ENCODE data around the gene SLC8A1. TPM values are rescaled to one million over a fixed set of nuclear protein-coding genes. Genes with fewer than 3 reads are reported as not detected.
A peak's percentile ranks its signal among the peaks of the same experiment; 100 is the strongest.

SLC8A1 gene
- total RNA-seq, 2 donors from 2014 or later: 0.66 to 7.8 TPM

GRCh38 chr2:40372283-40372985 is 79.5 kb downstream of the SLC8A1 start:
- WGBS, 2 donors: 60 to 71% methylated on average over 5 of the region's 5 CpGs
- Histone ChIP-seq H3K36me3 (replicated peaks in 1 of 2; ENCODE audit: insufficient read depth in 1 of 2, low read depth in 2 of 2) (no peaks in the 10 kb centered on the region), H3K9me3 (no peaks in the 10 kb centered on the region), H3K27me3 (no peaks in the 10 kb centered on the region), H3K4me1 (no peaks in the 10 kb centered on the region), H3K27ac (no peak overlapping the region), H3K4me3 (no peak overlapping the region)
- no peak for DNase-seq
- no peak for ATAC-seq
- TF ChIP-seq, protein P1, sequence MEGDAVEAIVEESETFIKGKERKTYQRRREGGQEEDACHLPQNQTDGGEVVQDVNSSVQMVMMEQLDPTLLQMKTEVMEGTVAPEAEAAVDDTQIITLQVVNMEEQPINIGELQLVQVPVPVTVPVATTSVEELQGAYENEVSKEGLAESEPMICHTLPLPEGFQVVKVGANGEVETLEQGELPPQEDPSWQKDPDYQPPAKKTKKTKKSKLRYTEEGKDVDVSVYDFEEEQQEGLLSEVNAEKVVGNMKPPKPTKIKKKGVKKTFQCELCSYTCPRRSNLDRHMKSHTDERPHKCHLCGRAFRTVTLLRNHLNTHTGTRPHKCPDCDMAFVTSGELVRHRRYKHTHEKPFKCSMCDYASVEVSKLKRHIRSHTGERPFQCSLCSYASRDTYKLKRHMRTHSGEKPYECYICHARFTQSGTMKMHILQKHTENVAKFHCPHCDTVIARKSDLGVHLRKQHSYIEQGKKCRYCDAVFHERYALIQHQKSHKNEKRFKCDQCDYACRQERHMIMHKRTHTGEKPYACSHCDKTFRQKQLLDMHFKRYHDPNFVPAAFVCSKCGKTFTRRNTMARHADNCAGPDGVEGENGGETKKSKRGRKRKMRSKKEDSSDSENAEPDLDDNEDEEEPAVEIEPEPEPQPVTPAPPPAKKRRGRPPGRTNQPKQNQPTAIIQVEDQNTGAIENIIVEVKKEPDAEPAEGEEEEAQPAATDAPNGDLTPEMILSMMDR (IDR thresholded peaks at IDR 0.05): no peak
- no peak for TF ChIP-seq POLR2A (IDR thresholded peaks at IDR 0.05)
- intact Hi-C loops (cut with DNase I): no loop called here

DNA sequence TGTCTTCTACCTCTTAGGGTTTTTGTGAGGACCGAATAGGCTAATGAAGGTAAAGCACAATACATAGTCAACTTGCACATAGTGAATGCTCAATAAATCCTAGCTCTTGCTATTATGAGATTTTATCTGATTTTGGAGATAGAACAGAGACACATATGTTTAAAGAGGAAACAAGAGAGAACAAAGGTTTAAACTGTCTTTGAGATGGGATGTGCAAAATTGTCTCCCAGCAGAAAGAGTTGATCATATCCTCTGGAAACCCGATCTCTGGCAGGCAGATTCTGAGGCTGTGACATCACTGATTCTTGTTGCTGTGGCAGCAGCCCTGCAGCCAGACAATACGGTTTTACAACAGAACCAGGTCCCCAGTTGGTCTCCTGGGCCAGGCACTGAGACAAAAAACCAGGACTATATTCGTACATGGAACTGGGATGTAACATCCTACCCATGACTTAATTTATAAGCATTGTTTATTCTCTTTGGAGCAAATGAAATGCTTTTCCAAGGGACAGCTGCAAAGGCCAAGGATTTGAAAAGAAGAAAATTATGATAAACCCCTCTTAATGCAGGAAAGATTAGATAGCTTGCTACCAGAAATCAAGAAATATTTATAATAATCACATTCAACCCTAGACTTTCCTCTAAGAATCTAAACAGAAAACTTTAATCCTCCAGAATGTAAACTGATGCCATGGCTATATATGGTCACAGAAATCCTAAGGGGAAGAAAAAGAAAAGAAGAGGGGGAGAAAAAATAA is 80.2 kb downstream of the SLC8A1 start:
- Histone ChIP-seq H3K27me3 (no peaks in the 10 kb centered on the region), H3K4me3 (no peak overlapping the region), H3K9me3 (no peaks in the 10 kb centered on the region), H3K27ac (no peak overlapping the region), H3K4me1 (no peaks in the 10 kb centered on the region), H3K36me3 (replicated peaks in 1 of 2; ENCODE audit: insufficient read depth in 1 of 2, low read depth in 2 of 2) (no peaks in the 10 kb centered on the region)
- 37 to 38% methylated on average over 4 of the region's 4 CpGs for WGBS, 2 donors
- TF ChIP-seq, protein P1 (IDR thresholded peaks at IDR 0.05): no peak
- peak in 1 of 4 donors; percentile 7 for DNase-seq
- no peak for ATAC-seq
- intact Hi-C loops (cut with DNase I): no loop called here

DNA sequence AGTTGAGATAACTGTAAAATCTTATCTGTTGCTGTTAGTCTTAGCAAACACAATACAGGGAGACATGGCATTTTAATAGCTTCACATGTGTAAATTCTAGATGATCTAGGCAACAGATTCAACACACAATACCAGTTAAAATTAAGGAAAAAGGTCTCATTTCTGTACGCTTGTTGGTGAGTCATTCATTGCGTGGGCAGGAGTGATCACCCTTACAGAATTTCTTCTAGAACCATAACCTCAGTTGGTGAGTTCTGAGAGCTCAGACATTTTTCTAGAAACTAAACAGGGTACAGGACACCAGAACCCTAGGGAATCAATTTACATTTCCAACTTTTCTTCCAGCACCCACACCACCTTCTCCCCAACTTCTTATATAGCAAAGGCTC is 81.9 kb downstream of the SLC8A1 start:
- no peak overlapping the region for H3K27ac ChIP-seq
- DNase-seq (no peak), ATAC-seq (no peak)
- no peaks in the 10 kb centered on the region for H3K36me3 ChIP-seq (replicated peaks in 1 of 2; ENCODE audit: insufficient read depth in 1 of 2, low read depth in 2 of 2)
- no peaks in the 10 kb centered on the region for H3K4me1 ChIP-seq
- TF ChIP-seq, protein P1 (IDR thresholded peaks at IDR 0.05): no peak
- TF ChIP-seq POLR2A (IDR thresholded peaks at IDR 0.05): no peak
- no peak overlapping the region for H3K4me3 ChIP-seq
- H3K9me3 ChIP-seq: no peaks in the 10 kb centered on the region
- intact Hi-C loops (cut with DNase I): no loop called here
- 60 to 76% methylated on average over 2 of the region's 2 CpGs for WGBS, 2 donors
- H3K27me3 ChIP-seq: no peaks in the 10 kb centered on the region

DNA sequence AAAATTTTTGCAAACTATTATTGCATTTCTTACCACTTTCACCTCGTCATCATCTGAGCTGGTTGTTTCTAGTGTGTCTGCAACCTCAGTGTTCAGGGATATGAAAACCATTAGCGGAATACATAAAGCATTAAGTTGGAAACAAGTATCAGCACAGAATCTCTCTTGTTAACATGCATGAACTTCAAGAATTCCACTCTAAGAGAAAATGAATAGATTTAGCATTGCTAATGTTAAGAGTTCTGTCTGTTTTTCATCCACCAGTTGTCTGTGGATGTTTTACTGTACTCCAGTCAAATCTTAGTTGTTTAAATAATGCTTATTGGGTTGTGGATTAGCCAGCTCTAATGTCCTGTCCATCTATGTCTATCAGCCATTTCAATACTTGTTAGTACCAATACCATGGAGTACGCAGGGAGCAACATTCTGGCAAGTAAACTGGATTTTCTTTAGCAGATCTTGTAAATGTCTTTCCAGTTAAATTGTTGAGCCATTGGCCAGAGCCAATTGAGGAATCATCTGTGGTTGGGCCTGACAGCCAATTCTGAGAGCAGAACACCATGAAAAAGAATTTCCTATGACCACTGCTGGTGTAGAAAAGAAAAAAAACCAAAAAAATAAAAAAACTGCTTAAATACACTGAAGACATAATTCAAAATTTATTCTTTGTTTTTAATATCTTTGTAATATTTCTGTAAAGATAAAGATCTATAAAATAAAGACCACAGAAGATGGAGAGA is 82.5 kb downstream of the SLC8A1 start:
- no peak overlapping the region for H3K27ac ChIP-seq
- no peak for DNase-seq
- WGBS, 2 donors: 88% methylated on average over 3 of the region's 3 CpGs

More for the DNA sequence above, 82.5 kb downstream of the SLC8A1 start:
- Histone ChIP-seq H3K4me3 (no peak overlapping the region), H3K4me1 (peaks cover 5% of the 10 kb centered on the region), H3K36me3 (replicated peaks in 1 of 2; ENCODE audit: insufficient read depth in 1 of 2, low read depth in 2 of 2) (no peaks in the 10 kb centered on the region), H3K27me3 (no peaks in the 10 kb centered on the region), H3K9me3 (no peaks in the 10 kb centered on the region)
- TF ChIP-seq, protein P1 (IDR thresholded peaks at IDR 0.05): no peak
- no peak for TF ChIP-seq POLR2A (IDR thresholded peaks at IDR 0.05)
- no peak for ATAC-seq
- intact Hi-C loops (cut with DNase I): no loop called here
